A673 (cell line): ENCODE measurements around the gene RANBP10.

Experiments
- EZH2 ChIP-seq: fragments of 200-600 bp; sonication (generic); IDR thresholded peaks from 2 replicates; pipeline ENCODE4 v1.6.1; 2017; ENCODE audit warnings: borderline replicate concordance, low read depth, mild to moderate bottlenecking, mixed read lengths, antibody characterized with exemption, low read length; ENCODE audit not compliant: poor library complexity, severe bottlenecking
- TF ChIP-seq, protein P1 (sequence below): fragments of 300-800, 200-600 bp; sonication (generic); conservative IDR thresholded peaks from 2 replicates; pipeline ENCODE4 v1.5.1; 2017; ENCODE audit warnings: low read depth, mild to moderate bottlenecking, antibody characterized with exemption, low read length, moderate library complexity, mixed read lengths

DNA sequence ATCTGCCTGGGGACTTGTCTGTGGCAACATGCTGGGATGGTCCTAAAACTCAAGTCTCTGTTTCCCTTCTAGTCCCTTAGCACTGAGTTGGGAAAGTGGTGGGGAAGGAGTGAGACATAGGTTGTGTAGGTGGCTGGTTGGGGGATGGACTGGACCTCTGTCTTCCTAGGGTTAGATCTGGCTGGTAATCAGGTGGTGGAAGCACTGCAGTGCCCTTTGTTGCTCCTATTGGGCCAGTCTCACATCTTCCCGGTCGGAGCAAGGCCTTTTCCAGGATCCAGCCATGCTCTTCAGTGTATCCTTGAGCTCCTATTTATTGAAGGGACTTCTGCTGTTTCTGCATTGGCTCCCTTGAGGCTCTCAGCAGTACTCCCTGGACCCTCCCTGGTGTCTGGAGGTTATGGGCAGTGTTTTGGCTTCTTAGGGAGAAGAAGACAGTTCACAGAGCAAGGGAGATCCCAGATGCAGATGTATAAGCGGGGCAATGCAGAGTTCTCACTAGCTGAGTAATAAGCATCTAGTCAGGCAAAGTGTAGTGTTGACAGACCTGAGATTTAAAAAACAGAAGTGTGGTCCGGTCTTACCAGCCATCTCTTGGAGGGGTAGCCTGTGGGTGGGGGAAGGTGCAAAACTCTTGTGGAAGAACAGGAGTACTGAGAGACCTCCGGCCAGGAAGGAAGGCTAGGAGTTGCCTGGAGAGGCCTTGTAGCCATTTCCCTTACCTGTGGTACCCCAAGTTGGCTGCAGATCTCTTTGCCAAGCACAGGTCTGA lies 39.1 kb upstream of the RANBP10 start:
- TF ChIP-seq, protein P1, sequence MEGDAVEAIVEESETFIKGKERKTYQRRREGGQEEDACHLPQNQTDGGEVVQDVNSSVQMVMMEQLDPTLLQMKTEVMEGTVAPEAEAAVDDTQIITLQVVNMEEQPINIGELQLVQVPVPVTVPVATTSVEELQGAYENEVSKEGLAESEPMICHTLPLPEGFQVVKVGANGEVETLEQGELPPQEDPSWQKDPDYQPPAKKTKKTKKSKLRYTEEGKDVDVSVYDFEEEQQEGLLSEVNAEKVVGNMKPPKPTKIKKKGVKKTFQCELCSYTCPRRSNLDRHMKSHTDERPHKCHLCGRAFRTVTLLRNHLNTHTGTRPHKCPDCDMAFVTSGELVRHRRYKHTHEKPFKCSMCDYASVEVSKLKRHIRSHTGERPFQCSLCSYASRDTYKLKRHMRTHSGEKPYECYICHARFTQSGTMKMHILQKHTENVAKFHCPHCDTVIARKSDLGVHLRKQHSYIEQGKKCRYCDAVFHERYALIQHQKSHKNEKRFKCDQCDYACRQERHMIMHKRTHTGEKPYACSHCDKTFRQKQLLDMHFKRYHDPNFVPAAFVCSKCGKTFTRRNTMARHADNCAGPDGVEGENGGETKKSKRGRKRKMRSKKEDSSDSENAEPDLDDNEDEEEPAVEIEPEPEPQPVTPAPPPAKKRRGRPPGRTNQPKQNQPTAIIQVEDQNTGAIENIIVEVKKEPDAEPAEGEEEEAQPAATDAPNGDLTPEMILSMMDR = no peak
- TF ChIP-seq EZH2 = no peak
